ENCODE measurements around the gene ICA1.

DNA sequence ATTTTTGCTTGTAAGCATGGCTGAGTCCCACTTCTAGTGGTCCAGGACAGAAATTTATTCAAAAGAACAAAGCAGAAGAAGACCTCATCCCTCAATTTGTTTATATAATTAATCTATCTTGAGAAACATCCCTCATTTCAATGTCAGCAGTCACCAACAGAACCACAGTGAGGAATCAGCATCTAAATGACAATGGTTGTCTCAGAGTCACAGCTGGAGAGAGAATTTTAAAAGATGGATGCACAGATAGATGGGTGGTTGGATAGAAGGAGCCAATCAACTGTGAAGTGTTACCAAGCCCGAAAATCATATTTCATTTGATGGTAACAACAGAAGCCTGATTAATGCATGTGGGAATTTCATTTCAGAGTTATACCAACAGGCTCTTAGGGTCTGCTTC is 55.0 kb downstream of the ICA1 start:
- TF ChIP-seq, protein P1, sequence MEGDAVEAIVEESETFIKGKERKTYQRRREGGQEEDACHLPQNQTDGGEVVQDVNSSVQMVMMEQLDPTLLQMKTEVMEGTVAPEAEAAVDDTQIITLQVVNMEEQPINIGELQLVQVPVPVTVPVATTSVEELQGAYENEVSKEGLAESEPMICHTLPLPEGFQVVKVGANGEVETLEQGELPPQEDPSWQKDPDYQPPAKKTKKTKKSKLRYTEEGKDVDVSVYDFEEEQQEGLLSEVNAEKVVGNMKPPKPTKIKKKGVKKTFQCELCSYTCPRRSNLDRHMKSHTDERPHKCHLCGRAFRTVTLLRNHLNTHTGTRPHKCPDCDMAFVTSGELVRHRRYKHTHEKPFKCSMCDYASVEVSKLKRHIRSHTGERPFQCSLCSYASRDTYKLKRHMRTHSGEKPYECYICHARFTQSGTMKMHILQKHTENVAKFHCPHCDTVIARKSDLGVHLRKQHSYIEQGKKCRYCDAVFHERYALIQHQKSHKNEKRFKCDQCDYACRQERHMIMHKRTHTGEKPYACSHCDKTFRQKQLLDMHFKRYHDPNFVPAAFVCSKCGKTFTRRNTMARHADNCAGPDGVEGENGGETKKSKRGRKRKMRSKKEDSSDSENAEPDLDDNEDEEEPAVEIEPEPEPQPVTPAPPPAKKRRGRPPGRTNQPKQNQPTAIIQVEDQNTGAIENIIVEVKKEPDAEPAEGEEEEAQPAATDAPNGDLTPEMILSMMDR (IDR thresholded peaks at IDR 0.05) = no peak
- no peak for TF ChIP-seq POLR2A (IDR thresholded peaks at IDR 0.05)
- TF ChIP-seq EP300 (IDR thresholded peaks at IDR 0.05) = no peak
- TF ChIP-seq POLR2AphosphoS5 (IDR thresholded peaks at IDR 0.05) = no peak
